HG03196 (cell line): ENCODE data around the gene LZTS3.
"Not testable (repeated sequence)": the region's sequence is repeated elsewhere in the genome, so short reads cannot be mapped to it uniquely, and the experiment has no call there.

ENCODE experiments used
- ATAC-seq: cut with Tn5 transposase; IDR thresholded peaks from one replicate; pipeline ENCODE4 v1.9.1; 2021; ENCODE audit not compliant: unreplicated experiment

The LZTS3 gene

GRCh38 chr20:3192226-3193015 lies 19.1 kb upstream of the LZTS3 start:
- ATAC-seq: no peak

- ATAC-seq: no peak
Measured at GRCh38 chr20:3190681-3191111, 17.3 kb upstream of the LZTS3 start.

- no peak for ATAC-seq
Measured at GRCh38 chr20:3189561-3190131, 16.3 kb upstream of the LZTS3 start.

DNA sequence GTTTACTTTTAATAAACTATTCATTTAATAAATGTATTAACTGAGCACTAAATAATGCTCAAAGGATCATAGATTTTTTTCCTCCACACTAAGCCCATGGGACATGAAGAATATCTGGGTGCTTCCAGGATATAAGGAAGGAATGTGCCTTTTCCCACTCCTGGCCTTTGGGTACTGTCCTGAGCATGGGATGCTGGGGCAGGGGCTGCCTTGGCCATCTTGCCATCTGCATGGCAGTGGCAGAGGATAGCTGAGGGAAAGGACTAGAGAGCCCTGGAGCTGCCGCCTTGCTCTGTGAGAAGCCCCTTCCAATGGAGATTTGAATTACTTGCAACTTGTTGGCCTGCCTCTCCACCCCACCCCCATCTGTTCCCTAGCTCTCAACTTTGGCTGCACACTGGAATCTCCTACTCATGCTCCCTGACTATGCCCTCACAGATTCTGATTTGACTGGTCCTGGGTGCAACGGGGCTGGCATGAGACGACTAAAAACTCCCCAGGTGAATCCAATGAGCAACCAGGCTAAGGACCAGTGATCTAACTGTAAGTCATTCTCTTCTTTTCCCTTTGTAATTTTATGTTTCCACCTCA lies 15.6 kb upstream of the LZTS3 start:
- no peak for ATAC-seq

DNA sequence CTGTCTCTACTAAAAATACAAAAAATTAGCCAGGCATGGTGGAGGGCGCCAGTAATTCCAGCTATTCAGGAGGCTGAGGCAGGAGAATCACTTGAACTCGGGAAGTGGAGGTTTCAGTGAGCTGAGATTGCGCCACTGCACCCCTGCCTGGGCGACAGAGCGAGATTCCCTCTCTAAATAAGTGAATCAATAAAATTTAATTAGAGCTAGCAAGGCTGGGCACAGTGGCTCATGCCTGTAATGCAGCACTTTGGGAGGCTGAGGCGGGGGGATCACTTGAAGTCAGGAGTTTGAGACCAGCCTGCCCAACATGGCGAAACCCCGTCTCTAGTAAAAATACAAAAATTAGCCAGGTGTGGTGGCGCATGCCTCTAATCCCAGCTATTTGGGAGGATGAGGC lies 14.5 kb upstream of the LZTS3 start:
- not testable (repeated sequence) for ATAC-seq

- no peak for ATAC-seq
Measured at GRCh38 chr20:3183896-3184612, 10.7 kb upstream of the LZTS3 start.

GRCh38 chr20:3182429-3182828 lies 9.1 kb upstream of the LZTS3 start:
- ATAC-seq: not testable (repeated sequence)

DNA sequence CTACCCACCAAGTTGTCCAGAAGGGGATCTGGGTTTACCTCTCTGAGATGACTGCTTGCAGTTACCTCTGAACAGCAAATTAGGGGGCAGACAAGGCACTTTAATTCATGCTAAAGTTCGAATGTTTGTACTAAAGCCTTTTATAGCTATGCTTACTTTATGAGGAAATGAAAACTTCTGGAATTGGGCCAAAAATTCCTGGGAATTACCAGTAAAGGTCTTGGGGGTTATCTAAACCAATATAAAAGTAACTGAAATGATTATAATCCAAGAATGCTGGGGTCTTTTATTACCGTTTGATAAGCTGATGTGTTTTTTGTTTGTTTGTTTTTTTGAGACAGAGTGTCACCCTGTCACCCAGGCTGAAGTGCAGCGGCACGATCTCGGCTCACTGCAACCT lies 7.9 kb upstream of the LZTS3 start:
- ATAC-seq: no peak

GRCh38 chr20:3180319-3180718 lies 7.0 kb upstream of the LZTS3 start:
- ATAC-seq: no peak

DNA sequence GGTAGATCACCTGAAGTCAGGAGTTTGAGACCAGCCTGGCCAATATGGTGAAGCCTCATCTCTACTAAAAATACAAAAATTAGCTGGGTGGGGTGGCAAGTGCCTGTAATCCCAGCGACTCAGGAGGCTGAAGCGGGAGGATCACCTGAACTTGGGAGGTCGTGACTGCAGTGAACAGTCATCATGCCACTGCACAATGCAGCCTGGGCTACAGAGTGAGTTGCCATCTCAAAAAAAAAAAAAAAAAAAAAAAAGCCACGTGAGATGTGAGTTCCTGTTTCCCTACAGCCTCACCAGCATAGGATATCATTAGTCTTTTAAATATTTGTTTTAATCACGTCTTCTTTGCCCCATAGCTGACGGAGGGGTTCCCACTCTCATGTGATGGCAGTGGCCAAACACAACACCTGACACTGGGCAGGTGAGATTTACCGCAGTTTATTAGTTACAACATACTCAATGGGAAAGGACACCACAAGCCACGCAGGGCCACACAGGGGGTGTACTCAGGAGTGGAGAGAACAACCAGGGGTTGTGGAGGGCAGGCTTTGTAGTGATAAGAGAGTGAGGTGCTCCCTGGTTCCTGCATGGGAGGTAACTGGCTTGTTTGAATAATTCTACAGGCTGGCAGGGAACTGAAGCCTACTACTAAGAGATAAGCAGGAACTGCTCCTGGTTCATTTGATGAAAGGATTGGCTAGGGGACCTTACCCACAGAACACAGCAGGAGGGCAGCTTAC lies 4.6 kb upstream of the LZTS3 start:
- no peak for ATAC-seq

DNA sequence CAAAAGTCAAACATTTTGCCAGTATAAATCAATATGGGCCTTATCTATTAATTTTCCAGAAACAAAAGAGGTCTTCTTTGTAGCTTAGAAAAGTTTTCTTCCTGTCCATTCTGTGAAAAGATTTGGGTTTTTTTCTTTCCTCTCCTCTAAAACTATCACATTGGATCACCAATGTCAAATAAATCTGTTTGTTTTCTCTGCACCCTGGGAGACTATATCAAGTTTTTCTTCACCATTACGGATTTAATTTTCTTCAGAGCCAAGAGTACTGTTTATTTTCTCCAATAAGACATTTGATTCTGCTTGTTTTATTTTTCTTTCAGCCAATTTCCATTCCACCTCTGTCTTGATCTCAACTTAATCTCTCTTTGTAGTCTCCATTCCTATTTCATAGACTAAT lies 1.9 kb upstream of the LZTS3 start:
- ATAC-seq: no peak

DNA sequence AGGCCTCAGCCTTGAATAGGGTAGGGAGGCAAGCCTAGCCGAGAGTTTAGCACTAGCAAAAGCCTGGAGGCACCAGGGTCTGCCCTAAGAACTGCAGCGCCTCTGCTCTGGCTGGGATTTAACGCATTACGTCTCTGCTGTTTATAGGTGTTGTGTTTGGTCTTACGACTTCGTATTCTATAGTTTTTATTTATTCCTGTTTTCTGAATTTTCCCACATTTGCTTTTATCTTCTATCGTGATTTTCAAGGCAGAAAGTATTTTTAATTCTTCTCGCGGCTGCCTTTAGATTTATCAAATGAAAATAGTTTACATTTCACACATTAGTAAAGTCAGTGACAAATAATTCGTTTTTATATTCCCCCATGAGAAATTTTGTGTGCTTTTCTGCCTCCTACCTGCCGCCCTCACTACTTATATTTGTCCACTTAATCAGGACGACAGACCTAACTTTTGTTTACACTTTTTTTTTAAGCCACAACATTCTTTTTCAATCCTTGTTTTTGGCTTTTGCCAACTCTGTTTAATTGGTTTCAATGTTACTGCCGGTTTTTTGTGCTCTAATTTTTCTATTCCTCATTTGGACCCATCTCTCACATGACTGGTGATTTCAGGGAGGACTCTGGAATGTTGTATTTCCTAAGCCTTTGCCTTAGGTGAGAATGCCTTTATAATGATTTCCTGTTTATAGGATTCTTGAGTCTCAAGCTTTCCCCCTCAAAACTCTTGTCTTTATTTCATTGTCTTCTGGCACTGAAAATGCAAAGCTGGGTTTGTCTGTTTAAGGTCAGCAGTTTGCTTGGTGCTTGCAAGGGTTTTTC lies 1.3 kb upstream of the LZTS3 start:
- no peak for ATAC-seq

- ATAC-seq: peak; percentile 78
Measured at GRCh38 chr20:3173610-3174441, 477 bp upstream of the LZTS3 start.

DNA sequence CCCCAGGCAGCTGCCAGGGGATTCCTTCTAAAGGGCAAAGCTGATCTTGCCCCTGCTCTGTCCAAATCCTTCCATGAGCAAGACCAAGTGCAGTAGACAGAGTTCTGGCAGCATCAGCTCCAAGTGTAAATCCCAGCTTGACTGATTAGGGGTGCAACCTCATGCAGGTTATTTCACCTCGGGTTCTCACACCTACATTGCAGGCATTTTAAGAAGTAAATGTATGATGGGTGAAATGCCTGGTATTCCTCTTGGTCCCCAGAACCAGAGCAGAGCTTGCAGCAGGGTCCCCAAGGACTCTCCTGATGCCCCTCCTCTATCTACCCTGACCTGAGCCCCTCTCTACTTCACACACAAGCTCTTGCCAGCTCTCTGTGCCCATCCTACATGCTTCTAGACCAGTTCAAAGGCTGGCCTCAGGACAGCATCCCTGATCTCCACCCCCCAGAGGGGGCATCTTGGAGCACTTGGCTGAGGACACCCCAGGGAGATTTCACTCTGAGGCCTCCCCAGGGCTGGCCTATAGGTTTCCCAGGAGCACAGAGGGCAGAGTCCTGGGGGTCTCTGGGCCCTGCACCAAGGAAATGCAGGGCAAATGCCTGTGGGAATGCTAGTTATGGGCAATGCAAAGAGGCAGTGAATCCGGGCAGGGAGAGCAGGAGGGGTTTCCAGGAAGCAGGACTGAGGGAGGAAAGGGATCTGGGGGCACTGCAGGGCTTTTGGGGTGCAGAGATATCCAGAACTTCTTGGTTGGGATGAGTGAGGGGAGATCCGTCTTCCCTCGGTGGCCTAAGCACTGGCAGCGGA lies 1.0 kb downstream of the LZTS3 start:
- no peak for ATAC-seq

GRCh38 chr20:3171391-3172125 lies 1.8 kb downstream of the LZTS3 start:
- no peak for ATAC-seq

GRCh38 chr20:3168829-3169590 lies 4.3 kb downstream of the LZTS3 start:
- ATAC-seq: no peak
